Esophagus squamous epithelium (tissue), 5 donors: ENCODE data around the gene AP5M1. TPM values are rescaled to one million over a fixed set of nuclear protein-coding genes. Genes with fewer than 3 reads are reported as not detected.

Experiments
- DNase-seq: peaks from one replicate; lab custom pipeline; 2025; lab: John Stamatoyannopoulos, UW
- H3K27ac ChIP-seq, 4 donors: fragments of 200-600 bp; sonication (generic); one replicate each; pipeline ENCODE4 v1.5.1; 2016 to 2019; ENCODE audit warnings: mild to moderate bottlenecking in 1 of 4
- H3K27me3 ChIP-seq, 4 donors: fragments of 200-600 bp; sonication (generic); 1 replicate in 3 of 4; 2 replicates in 1 of 4; pipeline versions ENCODE4 v1.5.1 to v1.6.0; 2017 to 2021; ENCODE audit warnings: antibody characterized with exemption in 1 of 4
- H3K36me3 ChIP-seq, 3 donors: fragments of 200-600 bp; sonication (generic); one replicate each; pipeline ENCODE4 v1.5.1; 2016 to 2019
- H3K4me1 ChIP-seq, 3 donors: fragments of 200-600 bp; sonication (generic); one replicate each; pipeline ENCODE4 v1.5.1; 2017 to 2019
- H3K4me3 ChIP-seq, 4 donors: fragments of 200-600 bp; sonication (generic); 1 replicate in 3 of 4; 2 replicates in 1 of 4; pipeline ENCODE4 v1.5.1; 2016 to 2019; ENCODE audit warnings: mild to moderate bottlenecking in 2 of 4, moderate library complexity in 1 of 4
- H3K9me3 ChIP-seq, 3 donors: fragments of 200-600 bp; sonication (generic); one replicate each; pipeline ENCODE4 v1.5.1; 2016 to 2019
- POLR2A ChIP-seq, 4 donors: fragments of 450-650 bp; IDR thresholded peaks; one replicate each; pipeline ENCODE4 v1.6.1; 2017; ENCODE audit warnings: antibody characterized with exemption in 4 of 4, mild to moderate bottlenecking in 4 of 4, moderate library complexity in 3 of 4
- WGBS, 2 donors: methylation state at CpG; one replicate each; pipeline ENCODE4 v1.1.5; 2018; 5-methylcytosine and 5-hydroxymethylcytosine counted together
- intact Hi-C: fragments of 100-400 bp; cut with DNase I; formaldehyde crosslinking; loops from one replicate; pipeline ENCODE4 v1.15.0; 2022
- total RNA-seq, 4 donors: library from RNA; depleted of rRNA; stranded (reverse); fragments of >200 nt; gene quantifications; one replicate each; pipeline ENCODE4 v1.1.0, GENCODE V29; 2016
- TF ChIP-seq, protein P1 (sequence below), 6 experiments: fragments of 450-650 bp in 4 of 6; fragments of 200-600 bp in 2 of 6; sonication (generic) in 2 of 6; IDR thresholded peaks; one replicate each; pipeline ENCODE4 v1.5.1; 2016 to 2019; ENCODE audit warnings: antibody characterized with exemption in 6 of 6, mild to moderate bottlenecking in 4 of 6, moderate library complexity in 4 of 6
- donor health status: DM: yes; HTN: yes; CAD: no.

AP5M1 gene
- total RNA-seq, 4 donors from 2014 or later = 24.1 to 34.2 (median 31.7) TPM

DNA sequence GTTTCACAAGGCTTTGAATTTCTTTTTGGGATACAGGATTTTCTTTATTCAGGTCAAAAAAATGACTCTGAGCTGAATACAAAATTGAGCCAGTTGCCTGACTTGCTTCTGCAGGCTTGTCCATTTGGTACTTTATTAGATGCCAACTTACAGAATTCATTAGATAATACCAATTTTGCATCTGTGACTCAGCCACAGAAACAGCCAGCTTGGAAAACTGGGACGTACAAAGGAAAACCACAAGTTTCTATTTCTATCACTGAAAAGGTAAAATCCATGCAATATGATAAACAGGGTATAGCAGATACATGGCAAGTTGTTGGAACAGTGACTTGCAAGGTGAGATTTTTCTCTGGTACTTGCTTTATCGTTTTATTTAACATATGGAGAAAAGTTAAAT is 5.8 kb downstream of the AP5M1 start:
- 61 to 79% methylated on average over 2 of the region's 2 CpGs for WGBS, 2 donors
- no peak for TF ChIP-seq POLR2A (IDR thresholded peaks at IDR 0.05)
- TF ChIP-seq, protein P1, sequence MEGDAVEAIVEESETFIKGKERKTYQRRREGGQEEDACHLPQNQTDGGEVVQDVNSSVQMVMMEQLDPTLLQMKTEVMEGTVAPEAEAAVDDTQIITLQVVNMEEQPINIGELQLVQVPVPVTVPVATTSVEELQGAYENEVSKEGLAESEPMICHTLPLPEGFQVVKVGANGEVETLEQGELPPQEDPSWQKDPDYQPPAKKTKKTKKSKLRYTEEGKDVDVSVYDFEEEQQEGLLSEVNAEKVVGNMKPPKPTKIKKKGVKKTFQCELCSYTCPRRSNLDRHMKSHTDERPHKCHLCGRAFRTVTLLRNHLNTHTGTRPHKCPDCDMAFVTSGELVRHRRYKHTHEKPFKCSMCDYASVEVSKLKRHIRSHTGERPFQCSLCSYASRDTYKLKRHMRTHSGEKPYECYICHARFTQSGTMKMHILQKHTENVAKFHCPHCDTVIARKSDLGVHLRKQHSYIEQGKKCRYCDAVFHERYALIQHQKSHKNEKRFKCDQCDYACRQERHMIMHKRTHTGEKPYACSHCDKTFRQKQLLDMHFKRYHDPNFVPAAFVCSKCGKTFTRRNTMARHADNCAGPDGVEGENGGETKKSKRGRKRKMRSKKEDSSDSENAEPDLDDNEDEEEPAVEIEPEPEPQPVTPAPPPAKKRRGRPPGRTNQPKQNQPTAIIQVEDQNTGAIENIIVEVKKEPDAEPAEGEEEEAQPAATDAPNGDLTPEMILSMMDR (IDR thresholded peaks at IDR 0.05) = no peak
- Histone ChIP-seq H3K36me3 (peaks cover 0 to 57% (median 0%) of the 10 kb centered on the region in 3 donors), H3K4me3 (no peak overlapping the region), H3K27ac (no peak overlapping the region), H3K27me3 (no peaks in the 10 kb centered on the region), H3K4me1 (peaks cover 0 to 28% (median 15%) of the 10 kb centered on the region in 3 donors), H3K9me3 (no peaks in the 10 kb centered on the region)
- DNase-seq = no peak
- intact Hi-C loops = no loop called here

DNA sequence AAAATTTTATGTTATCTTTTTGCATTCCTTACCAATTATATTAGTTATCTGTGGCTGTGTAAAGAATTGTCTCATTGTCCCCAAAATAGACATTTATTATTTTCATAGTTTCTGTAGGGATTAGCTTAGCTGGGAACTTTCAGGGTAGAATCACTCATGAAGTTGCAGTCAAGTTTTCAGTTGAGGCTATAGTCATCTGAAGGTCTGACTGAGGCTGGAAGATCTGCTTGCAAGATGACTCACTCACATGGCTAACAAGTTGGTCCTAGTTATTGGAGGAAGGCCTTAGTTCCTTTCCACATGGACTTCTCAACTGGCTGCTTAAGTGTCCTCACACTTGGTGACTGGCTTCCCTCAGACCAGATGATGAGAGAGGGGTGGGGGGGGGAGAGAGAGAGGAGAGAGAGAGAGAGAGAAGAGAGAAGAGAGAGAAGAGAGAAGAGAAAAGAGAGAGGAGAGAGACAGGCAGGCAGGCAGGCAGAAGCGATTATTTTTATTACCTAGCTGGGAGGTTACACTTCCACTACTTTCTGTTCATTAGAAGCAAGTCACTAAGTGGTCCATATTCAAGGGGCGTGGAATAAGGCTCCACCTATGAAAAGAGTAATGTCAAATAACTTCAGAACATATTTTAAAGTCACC is 6.4 kb downstream of the AP5M1 start:
- TF ChIP-seq, protein P1 (IDR thresholded peaks at IDR 0.05) = no peak
- no peak for TF ChIP-seq POLR2A (IDR thresholded peaks at IDR 0.05)
- DNase-seq = no peak
- WGBS, 2 donors = 95 to 100% methylated on average over 2 of the region's 2 CpGs
- Histone ChIP-seq H3K27ac (no peak overlapping the region), H3K27me3 (no peaks in the 10 kb centered on the region), H3K4me1 (peaks cover 0 to 22% (median 11%) of the 10 kb centered on the region in 3 donors), H3K36me3 (peaks cover 0 to 61% (median 0%) of the 10 kb centered on the region in 3 donors), H3K9me3 (no peaks in the 10 kb centered on the region), H3K4me3 (no peak overlapping the region)
- intact Hi-C loops = no loop called here

DNA sequence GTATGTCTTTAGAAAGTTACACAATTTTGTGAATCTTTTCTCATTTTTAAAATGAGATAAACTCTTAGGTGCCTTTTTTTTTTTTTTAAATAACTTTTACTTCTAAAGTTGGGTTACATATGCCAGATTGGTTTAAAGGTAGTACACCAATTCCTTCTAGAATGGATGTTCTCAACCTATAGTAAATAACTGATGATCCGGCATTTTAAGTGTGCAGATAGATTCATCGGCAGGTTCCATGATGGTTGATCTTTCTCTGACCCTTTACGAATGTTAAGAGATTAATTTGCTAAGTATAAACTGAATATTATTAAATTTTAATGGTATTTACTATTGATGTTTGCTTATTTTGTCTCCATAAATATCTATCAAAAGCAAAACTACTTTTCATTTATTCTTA is 8.3 kb downstream of the AP5M1 start:
- TF ChIP-seq POLR2A (IDR thresholded peaks at IDR 0.05) = no peak
- TF ChIP-seq, protein P1 (IDR thresholded peaks at IDR 0.05) = no peak
- Histone ChIP-seq H3K27me3 (no peaks in the 10 kb centered on the region), H3K4me3 (no peak overlapping the region), H3K27ac (no peak overlapping the region), H3K4me1 (peaks cover 0 to 3% (median 0%) of the 10 kb centered on the region in 3 donors), H3K36me3 (peaks cover 0 to 80% (median 7%) of the 10 kb centered on the region in 3 donors), H3K9me3 (no peaks in the 10 kb centered on the region)
- WGBS, 2 donors = 94 to 97% methylated on average over 3 of the region's 3 CpGs
- intact Hi-C loops = no loop called here
- DNase-seq = no peak

DNA sequence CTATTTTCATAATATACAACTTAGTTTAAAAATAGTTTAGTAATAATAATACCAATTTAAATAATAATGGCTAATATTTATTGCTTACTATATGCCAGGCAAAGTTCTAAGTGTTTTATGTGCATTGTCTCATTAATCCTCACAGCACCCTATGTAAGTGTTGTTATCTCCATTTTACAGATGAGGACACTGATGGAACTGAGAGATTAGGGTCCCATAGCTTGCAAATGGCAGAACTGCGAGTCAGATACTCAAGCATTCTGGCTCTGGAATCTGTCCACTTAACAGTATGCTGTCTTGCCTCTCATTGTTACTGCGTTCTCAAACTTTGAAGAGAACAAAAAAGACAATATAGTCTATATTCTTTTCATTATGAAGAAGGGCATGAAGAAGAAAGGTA is 19.0 kb downstream of the AP5M1 start:
- TF ChIP-seq, protein P1 (IDR thresholded peaks at IDR 0.05) = no peak
- TF ChIP-seq POLR2A (IDR thresholded peaks at IDR 0.05) = no peak
- no peak overlapping the region for H3K4me3 ChIP-seq
- no peak overlapping the region for H3K27ac ChIP-seq
- no peaks in the 10 kb centered on the region for H3K4me1 ChIP-seq
- no peaks in the 10 kb centered on the region for H3K27me3 ChIP-seq
- intact Hi-C loops = no loop called here
- WGBS, 2 donors = 85 to 98% methylated on average over 2 of the region's 2 CpGs
- no peak for DNase-seq
- peaks cover 6 to 95% (median 16%) of the 10 kb centered on the region in 3 donors for H3K36me3 ChIP-seq
- H3K9me3 ChIP-seq = no peaks in the 10 kb centered on the region

DNA sequence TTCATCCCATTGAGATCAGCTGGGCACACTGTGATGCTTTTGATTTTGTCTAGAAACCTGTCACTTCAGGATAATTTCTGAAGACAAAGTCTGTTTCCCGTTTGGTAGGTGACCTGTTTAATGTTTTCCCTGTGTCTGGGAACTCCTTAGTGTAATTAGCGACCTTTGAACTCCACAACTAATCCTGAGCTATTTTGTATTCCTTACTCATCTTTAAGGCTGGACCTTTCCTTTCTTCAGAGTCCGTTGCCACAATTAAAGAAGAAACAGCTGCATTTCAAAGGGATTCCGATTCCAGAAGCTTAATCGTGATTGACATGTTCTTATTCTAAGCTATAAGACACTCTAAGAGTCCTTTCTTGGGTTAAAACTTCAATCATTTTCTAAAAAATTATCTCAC is 22.0 kb downstream of the AP5M1 start:
- Histone ChIP-seq H3K27me3 (no peaks in the 10 kb centered on the region), H3K27ac (no peak overlapping the region), H3K4me1 (no peaks in the 10 kb centered on the region), H3K4me3 (no peak overlapping the region), H3K36me3 (peaks cover 0 to 65% (median 3%) of the 10 kb centered on the region in 3 donors), H3K9me3 (no peaks in the 10 kb centered on the region)
- WGBS, 2 donors = 83 to 84% methylated on average over 5 of the region's 5 CpGs
- no peak for DNase-seq
- TF ChIP-seq, protein P1 (IDR thresholded peaks at IDR 0.05) = no peak
- no peak for TF ChIP-seq POLR2A (IDR thresholded peaks at IDR 0.05)
- intact Hi-C loops = no loop called here
